ENCODE results near the gene TMEM253.

- no peak for TF ChIP-seq CTCF (IDR thresholded peaks at IDR 0.05)
- TF ChIP-seq ZFX (IDR thresholded peaks at IDR 0.05; ENCODE audit: borderline replicate concordance) = no peak
These were observed 22.6 kb upstream of the TMEM253 start for GRCh38 chr14:21078287-21078686.
